Measurements from ENCODE around the gene CPA4.

Gene CPA4

GRCh38 chr7:130371046-130371445, 78.1 kb downstream of the CPA4 start:
- no peak overlapping the region for H3K4me3 ChIP-seq (ENCODE audit: insufficient read length, low read depth)
- TF ChIP-seq ZNF274 (IDR thresholded peaks at IDR 0.05; ENCODE audit: low read depth, low read length): no peak
- no peak for TF ChIP-seq YY1 (IDR thresholded peaks at IDR 0.05; ENCODE audit: insufficient read depth, insufficient read length)
- TF ChIP-seq SUZ12 (IDR thresholded peaks at IDR 0.05; ENCODE audit: extremely low read depth, insufficient read depth, insufficient read length): no peak
- H3K9ac ChIP-seq (ENCODE audit: insufficient read length, low read depth): no peak overlapping the region
- peaks cover 9% of the 10 kb centered on the region; the same call in 1 of the 2 replicates for H3K9me3 ChIP-seq (ENCODE audit: insufficient read depth, low read length)
- H3K4me1 ChIP-seq (ENCODE audit: insufficient read depth, insufficient read length): peaks cover 9% of the 10 kb centered on the region
- DNase-seq (ENCODE audit: low read depth, low spot score): no peak
- no peaks in the 10 kb centered on the region for H3K27me3 ChIP-seq (ENCODE audit: insufficient read depth, insufficient read length)
- H3K36me3 ChIP-seq (ENCODE audit: insufficient read depth, insufficient read length, low read length): no peaks in the 10 kb centered on the region

- Histone ChIP-seq H3K36me3 (ENCODE audit: insufficient read depth, insufficient read length, low read length) (no peaks in the 10 kb centered on the region), H3K9ac (ENCODE audit: insufficient read length, low read depth) (no peak overlapping the region), H3K4me3 (ENCODE audit: insufficient read length, low read depth) (no peak overlapping the region), H3K27me3 (ENCODE audit: insufficient read depth, insufficient read length) (no peaks in the 10 kb centered on the region), H3K4me1 (ENCODE audit: insufficient read depth, insufficient read length) (peaks cover 9% of the 10 kb centered on the region), H3K9me3 (ENCODE audit: insufficient read depth, low read length) (peaks cover 21% of the 10 kb centered on the region; the same call in 1 of the 2 replicates)
- TF ChIP-seq YY1 (IDR thresholded peaks at IDR 0.05; ENCODE audit: insufficient read depth, insufficient read length) (no peak), SUZ12 (IDR thresholded peaks at IDR 0.05; ENCODE audit: extremely low read depth, insufficient read depth, insufficient read length) (no peak), ZNF274 (IDR thresholded peaks at IDR 0.05; ENCODE audit: low read depth, low read length) (no peak)
- no peak for DNase-seq (ENCODE audit: low read depth, low spot score)
Observed at GRCh38 chr7:130372402-130373165, 79.6 kb downstream of the CPA4 start.

Measured in NT2/D1 (cell line).